Left kidney (tissue), 2 donors: Measurements from ENCODE around the gene SLC34A3. TPM values are rescaled to one million over a fixed set of nuclear protein-coding genes. Genes with fewer than 3 reads are reported as not detected.

Experiments used
- DNase-seq: peaks from one replicate; pipeline ENCODE4 v3.0.0-alpha.2; 2013
- polyA plus RNA-seq: library from polyadenylated mRNA; unstranded; fragments of 120-200 nt; gene quantifications from one replicate; pipeline ENCODE4 v1.2.1, GENCODE V29; 2013; ENCODE audit not compliant: insufficient read length

Gene SLC34A3
- polyA plus RNA-seq, 1 donor = 7.4 TPM

- DNase-seq = no peak
Observed at GRCh38 chr9:137195525-137196220, 35.0 kb upstream of the SLC34A3 start.

DNA sequence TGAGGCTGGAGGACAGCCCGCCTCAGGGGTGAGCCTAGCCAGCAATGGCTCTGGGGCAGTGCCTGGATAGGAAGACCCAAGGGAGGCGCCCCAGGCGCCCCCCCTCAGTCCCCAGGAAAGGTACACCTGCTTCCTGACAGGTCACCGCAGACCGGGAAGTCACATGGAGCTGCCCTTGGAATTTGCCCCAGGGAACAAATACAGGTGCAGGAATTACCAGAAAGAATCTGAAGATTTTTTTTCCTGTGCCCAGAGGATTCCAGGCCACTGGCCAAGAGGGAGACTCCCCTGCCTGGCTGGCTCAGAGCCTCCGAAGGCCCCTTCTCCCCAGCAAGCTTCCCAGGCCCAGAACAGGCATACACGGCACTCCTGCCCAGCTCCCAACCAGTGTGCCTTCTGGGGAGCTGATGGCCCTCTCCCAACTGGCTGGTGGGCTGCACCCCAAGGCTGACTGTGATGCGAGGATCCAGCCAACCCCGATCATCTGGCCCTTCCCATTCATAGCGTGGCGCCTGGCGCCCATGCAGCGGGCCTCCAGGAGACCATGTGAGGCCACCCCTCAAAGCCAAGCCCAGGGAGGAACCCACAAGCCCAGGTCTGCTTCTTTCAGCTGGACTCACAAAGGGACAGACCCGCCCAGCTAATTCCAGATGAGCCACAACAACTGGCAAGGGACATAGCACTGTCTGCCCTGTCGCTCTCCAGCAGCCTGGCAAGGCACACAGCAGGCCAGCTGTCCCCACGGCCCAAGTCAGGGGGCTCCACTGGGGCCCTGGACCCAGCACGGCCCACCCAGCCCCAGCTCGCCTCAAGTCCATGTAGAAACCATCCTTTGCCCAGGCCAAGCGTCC lies 32.4 kb upstream of the SLC34A3 start:
- DNase-seq = no peak

- DNase-seq = no peak
Observed at GRCh38 chr9:137198902-137199283, 31.8 kb upstream of the SLC34A3 start.

DNA sequence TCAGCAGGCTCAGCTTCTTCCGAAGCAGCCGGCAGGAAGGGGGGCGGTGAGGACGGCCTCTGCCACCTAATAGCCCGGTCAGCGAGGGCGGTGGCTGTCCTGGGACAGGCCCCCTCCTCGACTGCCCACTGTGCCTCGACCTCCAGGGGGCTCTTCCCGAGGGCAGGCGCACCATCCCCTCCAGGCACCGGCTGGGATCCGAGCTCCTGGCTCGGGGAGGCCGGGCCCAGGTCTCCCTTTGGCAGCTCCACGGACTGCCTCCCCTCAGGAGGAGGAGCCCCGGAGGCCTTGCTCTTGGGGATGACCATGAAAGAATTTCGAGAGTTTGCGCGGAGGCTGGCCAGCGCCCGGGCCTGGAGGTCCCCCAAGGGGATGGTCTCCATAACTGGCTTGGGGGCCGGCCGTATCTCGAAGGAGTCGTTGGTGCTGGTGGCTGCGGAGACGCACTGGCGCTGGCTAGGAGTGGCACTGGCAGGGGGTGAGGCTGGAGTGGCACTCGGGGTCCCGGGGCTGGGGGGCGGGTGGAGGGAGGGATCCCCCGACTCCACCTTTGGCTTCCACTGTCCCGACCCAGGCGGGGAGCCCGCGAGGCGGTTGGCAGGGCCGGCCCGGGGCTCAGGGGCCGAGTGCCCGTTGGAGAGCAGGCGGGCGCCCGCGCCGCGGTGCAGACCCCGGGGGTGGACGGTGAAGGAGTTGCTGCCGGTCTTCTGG lies 31.1 kb upstream of the SLC34A3 start:
- DNase-seq = no peak

- peak; percentile 99 for DNase-seq
Observed at GRCh38 chr9:137200311-137201204, 30.1 kb upstream of the SLC34A3 start, which contains the start of gene TPRN. Gene TPRN (minus strand): TSS chr9:137200741. CDS start chr9:137200711, 30 bp downstream.

- no peak for DNase-seq
Observed at GRCh38 chr9:137201205-137201868, 29.4 kb upstream of the SLC34A3 start.

GRCh38 chr9:137202966-137203365 lies 27.7 kb upstream of the SLC34A3 start:
- no peak for DNase-seq

DNA sequence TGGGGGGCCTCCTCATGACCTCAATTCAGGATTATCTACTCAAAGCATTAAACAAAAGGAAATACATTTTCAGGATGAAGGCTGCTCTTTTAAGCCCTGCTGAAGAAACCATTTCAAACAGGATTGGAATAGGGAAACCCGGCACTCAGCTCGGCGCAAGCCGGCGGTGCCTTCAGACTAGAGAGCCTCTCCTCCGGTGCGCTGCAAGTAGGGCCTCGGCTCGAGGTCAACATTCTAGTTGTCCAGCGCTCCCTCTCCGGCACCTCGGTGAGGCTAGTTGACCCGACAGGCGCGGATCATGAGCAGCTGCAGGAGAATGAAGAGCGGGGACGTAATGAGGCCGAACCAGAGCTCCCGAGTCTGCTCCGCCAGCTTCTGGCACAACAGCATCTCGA lies 26.0 kb upstream of the SLC34A3 start:
- DNase-seq = no peak

- peak; percentile 88 for DNase-seq
Observed at GRCh38 chr9:137205126-137206069, 25.3 kb upstream of the SLC34A3 start, which contains the start of the genes NDOR1 and TMEM203. Gene NDOR1 (plus strand): TSS chr9:137205700. CDS start chr9:137205778, 78 bp downstream. Gene TMEM203 (minus strand): TSS chr9:137205648. CDS start chr9:137205414, 234 bp downstream.

DNA sequence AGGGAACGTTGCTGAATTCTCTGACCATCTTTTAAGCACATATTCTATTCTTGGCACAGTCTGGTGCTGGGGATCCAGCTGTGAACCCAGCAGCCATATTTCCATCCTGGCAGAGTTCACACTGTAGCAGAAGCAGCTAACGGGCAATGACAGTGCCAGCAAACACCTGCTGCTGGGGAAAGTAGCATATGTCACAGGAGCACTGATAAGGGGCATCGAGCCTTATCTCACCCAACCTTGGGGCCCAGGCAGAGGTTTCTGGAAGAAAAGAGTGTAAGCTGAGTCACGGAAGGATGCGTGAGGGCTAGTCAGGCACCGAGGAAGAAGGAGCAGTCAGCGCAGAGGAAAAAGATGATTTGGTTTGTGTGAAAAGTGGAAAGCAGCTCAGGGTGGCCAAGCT lies 24.1 kb upstream of the SLC34A3 start:
- DNase-seq = no peak

GRCh38 chr9:137211532-137211931 lies 19.2 kb upstream of the SLC34A3 start:
- DNase-seq = no peak

- DNase-seq = no peak
Observed at GRCh38 chr9:137212520-137212919, 18.2 kb upstream of the SLC34A3 start.

- no peak for DNase-seq
Observed at GRCh38 chr9:137213160-137214060, 17.3 kb upstream of the SLC34A3 start.

DNA sequence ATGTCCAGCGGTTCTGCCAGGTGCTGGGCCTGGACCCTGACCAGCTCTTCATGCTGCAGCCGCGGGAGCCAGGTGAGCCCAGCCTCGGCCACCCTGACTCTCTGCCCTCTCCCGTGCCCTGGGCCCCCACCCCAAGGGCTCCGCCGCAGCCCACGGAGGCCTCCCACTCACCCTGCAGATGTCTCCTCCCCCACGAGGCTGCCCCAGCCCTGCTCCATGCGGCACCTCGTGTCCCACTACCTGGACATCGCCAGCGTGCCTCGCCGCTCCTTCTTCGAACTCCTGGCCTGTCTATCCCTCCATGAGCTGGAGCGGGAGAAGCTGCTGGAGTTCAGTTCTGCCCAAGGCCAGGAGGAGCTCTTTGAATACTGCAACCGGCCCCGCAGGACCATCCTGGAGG lies 16.1 kb upstream of the SLC34A3 start:
- DNase-seq = no peak

DNA sequence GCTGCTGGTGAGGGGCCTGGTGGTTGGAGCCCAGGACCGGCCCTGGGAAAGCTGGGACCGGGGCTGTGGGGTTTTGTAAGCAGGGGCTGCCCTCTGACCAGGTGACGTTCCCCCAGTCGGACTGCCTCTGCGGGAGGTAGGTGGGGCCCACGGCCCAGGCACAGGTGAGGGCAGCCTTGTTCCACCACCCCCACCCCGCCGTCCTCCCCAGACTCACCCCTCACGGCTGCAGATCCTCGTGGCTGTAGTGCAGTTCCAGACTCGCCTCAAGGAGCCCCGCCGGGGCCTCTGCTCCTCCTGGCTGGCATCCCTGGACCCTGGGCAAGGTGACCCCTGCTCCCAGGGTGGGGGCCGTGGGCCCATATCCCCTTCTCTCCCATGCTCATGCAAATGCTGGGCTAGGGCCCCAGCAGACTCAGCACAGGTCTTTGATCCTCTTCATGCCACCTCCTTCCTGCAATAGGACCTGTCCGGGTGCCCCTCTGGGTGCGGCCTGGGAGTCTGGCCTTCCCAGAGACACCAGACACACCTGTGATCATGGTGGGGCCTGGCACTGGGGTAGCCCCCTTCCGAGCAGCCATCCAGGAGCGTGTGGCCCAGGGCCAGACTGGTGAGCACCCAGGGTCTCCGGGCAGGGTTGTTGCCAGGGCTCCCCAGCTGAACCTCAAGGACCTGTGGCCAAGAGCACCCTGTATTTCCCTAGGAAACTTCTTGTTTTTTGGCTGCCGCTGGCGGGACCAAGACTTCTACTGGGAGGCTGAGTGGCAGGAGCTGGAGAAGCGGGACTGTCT lies 15.3 kb upstream of the SLC34A3 start:
- no peak for DNase-seq

- no peak for DNase-seq
Observed at GRCh38 chr9:137216188-137216965, 14.3 kb upstream of the SLC34A3 start.
